Prostate gland (tissue), 2 donors: ENCODE measurements around the gene HYAL2.

ENCODE experiments used
- POLR2A ChIP-seq: fragments of 450-650 bp; IDR thresholded peaks from one replicate; pipeline ENCODE4 v1.6.1; 2016; ENCODE audit warnings: antibody characterized with exemption, mild to moderate bottlenecking
- POLR2AphosphoS5 ChIP-seq: sonication (generic); formaldehyde crosslinking; IDR thresholded peaks from one replicate; pipeline ENCODE4 v1.6.1; 2017; ENCODE audit warnings: antibody characterized with exemption
- TF ChIP-seq, protein P1 (sequence below), 4 experiments: fragments of 200-600 bp in 2 of 4; fragments of 450-650 bp in 2 of 4; sonication (generic) in 2 of 4; IDR thresholded peaks; 1 replicate in 3 of 4; 2 replicates in 1 of 4; pipeline ENCODE4 v1.5.1; 2016 to 2019; ENCODE audit warnings: antibody characterized with exemption in 4 of 4, mild to moderate bottlenecking in 2 of 4, moderate library complexity in 2 of 4

DNA sequence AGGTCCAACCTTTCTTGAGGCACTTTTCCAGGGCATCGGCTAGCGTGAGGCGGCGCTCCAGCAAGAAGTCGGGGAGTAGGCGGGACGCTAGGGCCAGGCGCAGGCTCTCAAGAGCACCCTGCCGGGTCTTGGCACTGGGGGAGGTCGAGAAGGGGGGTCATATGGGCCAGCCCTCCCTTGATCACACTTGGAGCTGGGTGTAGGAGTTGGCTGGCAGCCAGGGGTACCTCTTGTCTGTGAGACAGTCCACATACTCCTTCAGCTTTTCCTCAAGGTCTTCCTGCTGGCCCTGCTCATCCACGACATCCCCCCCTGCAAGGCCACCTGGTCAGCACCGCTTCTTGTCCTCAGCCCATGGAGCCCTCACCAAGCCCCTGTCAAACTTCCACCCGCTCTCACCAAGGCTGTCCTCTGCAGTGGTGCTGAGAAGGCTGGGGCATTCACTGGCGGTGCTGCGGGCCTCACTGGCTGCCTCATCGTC, 32.3 kb downstream of the HYAL2 start:
- TF ChIP-seq POLR2AphosphoS5 (no peak), POLR2A (no peak)
- TF ChIP-seq, protein P1, sequence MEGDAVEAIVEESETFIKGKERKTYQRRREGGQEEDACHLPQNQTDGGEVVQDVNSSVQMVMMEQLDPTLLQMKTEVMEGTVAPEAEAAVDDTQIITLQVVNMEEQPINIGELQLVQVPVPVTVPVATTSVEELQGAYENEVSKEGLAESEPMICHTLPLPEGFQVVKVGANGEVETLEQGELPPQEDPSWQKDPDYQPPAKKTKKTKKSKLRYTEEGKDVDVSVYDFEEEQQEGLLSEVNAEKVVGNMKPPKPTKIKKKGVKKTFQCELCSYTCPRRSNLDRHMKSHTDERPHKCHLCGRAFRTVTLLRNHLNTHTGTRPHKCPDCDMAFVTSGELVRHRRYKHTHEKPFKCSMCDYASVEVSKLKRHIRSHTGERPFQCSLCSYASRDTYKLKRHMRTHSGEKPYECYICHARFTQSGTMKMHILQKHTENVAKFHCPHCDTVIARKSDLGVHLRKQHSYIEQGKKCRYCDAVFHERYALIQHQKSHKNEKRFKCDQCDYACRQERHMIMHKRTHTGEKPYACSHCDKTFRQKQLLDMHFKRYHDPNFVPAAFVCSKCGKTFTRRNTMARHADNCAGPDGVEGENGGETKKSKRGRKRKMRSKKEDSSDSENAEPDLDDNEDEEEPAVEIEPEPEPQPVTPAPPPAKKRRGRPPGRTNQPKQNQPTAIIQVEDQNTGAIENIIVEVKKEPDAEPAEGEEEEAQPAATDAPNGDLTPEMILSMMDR (IDR thresholded peaks at IDR 0.05) = no peak
